ENCODE measurements around the gene MCUB. TPM values are rescaled to one million over a fixed set of nuclear protein-coding genes. Genes with fewer than 3 reads are reported as not detected.

Gene MCUB
- total RNA-seq, 1 experiment from 2014 or later: 18.6 TPM

DNA sequence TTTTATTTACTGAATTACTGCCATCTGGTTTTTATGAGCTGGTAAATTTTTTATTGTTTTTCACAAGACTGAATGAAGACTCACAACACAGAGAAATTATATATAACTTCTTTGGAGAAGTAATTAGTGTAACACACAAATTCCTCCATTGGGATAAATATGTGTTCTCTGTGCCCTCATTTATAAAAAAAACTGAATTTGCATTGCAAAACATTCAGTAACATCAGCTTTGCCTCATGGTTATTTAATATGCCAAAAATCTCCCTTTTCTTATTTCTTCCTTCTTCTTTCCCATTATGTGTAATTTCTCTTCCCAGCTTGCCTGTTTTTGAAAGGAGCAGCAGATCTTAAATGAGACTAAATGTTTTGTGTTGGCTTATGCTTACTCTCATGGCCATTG, 124.7 kb downstream of the MCUB start:
- H3K9ac ChIP-seq (ENCODE audit: low read length): no peak overlapping the region
- H3K36me3 ChIP-seq (ENCODE audit: control insufficient read depth in 1 of 2, insufficient read depth in 2 of 2, low read length in 2 of 2): no peaks in the 10 kb centered on the region; a peak in 1 of 4 replicates
- no peak for DNase-seq (ENCODE audit: low read depth, low spot score)
- H3K9me2 ChIP-seq (ENCODE audit: insufficient read depth): no peaks in the 10 kb centered on the region
- no peak overlapping the region for H3K27ac ChIP-seq (ENCODE audit: low read depth, low read length)
- H2AFZ ChIP-seq (ENCODE audit: low read depth, low read length, poor library complexity, severe bottlenecking): no peak overlapping the region
- H3K9me3 ChIP-seq (ENCODE audit: control insufficient read depth in 1 of 2, insufficient read depth in 1 of 2, low read depth in 1 of 2, low read length in 2 of 2): no peaks in the 10 kb centered on the region
- no peaks in the 10 kb centered on the region for H3K4me1 ChIP-seq (ENCODE audit: control insufficient read depth in 1 of 2, insufficient read depth in 2 of 2, low read length in 2 of 2)
- CTCF ChIA-PET: no interaction called here
- H3K4me2 ChIP-seq (ENCODE audit: low read length): no peak overlapping the region
- no peaks in the 10 kb centered on the region for H4K20me1 ChIP-seq (ENCODE audit: insufficient read depth)
- H3K27me3 ChIP-seq (ENCODE audit: insufficient read depth, low read length): no peaks in the 10 kb centered on the region
- BruUV-seq (replicated peaks): no TSS peak
- intact Hi-C loops (cut with micrococcal nuclease): no loop called here
- RAD21 ChIA-PET (ENCODE audit: low non-redundant PET in 1 of 2, low total read pairs in 2 of 2, uncharacterized antibody in 2 of 2, unreplicated experiment in 2 of 2): no interaction called here
- no peak for TF ChIP-seq FOSL1 (IDR thresholded peaks at IDR 0.05; ENCODE audit: low read depth)
- no peak for TF ChIP-seq POLR2A (IDR thresholded peaks at IDR 0.05; ENCODE audit: borderline replicate concordance, extremely low read depth, insufficient read depth, insufficient read length)
- TF ChIP-seq, protein P1, sequence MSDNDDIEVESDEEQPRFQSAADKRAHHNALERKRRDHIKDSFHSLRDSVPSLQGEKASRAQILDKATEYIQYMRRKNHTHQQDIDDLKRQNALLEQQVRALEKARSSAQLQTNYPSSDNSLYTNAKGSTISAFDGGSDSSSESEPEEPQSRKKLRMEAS (IDR thresholded peaks at IDR 0.05): no peak
- no peak for TF ChIP-seq YY1 (IDR thresholded peaks at IDR 0.05; ENCODE audit: extremely low read depth, insufficient replicate concordance, low read depth, low read length)
- no peak for TF ChIP-seq ELF1 (IDR thresholded peaks at IDR 0.05; ENCODE audit: borderline replicate concordance, low read depth)
- TF ChIP-seq, protein P2, sequence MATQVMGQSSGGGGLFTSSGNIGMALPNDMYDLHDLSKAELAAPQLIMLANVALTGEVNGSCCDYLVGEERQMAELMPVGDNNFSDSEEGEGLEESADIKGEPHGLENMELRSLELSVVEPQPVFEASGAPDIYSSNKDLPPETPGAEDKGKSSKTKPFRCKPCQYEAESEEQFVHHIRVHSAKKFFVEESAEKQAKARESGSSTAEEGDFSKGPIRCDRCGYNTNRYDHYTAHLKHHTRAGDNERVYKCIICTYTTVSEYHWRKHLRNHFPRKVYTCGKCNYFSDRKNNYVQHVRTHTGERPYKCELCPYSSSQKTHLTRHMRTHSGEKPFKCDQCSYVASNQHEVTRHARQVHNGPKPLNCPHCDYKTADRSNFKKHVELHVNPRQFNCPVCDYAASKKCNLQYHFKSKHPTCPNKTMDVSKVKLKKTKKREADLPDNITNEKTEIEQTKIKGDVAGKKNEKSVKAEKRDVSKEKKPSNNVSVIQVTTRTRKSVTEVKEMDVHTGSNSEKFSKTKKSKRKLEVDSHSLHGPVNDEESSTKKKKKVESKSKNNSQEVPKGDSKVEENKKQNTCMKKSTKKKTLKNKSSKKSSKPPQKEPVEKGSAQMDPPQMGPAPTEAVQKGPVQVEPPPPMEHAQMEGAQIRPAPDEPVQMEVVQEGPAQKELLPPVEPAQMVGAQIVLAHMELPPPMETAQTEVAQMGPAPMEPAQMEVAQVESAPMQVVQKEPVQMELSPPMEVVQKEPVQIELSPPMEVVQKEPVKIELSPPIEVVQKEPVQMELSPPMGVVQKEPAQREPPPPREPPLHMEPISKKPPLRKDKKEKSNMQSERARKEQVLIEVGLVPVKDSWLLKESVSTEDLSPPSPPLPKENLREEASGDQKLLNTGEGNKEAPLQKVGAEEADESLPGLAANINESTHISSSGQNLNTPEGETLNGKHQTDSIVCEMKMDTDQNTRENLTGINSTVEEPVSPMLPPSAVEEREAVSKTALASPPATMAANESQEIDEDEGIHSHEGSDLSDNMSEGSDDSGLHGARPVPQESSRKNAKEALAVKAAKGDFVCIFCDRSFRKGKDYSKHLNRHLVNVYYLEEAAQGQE (IDR thresholded peaks at IDR 0.05; ENCODE audit: low read depth): no peak
- TF ChIP-seq POLR2AphosphoS5 (IDR thresholded peaks at IDR 0.05; ENCODE audit: low read depth, low read length): no peak
- no peak for TF ChIP-seq EZH2 (IDR thresholded peaks at IDR 0.05)
- no peak for TF ChIP-seq ZNF274 (IDR thresholded peaks at IDR 0.05; ENCODE audit: low read depth, low read length)
- TF ChIP-seq SP1 (IDR thresholded peaks at IDR 0.05; ENCODE audit: low read depth): no peak
- TF ChIP-seq CEBPB (IDR thresholded peaks at IDR 0.05; ENCODE audit: low read depth): no peak
- no peak for TF ChIP-seq EZH2phosphoT487 (IDR thresholded peaks at IDR 0.05; ENCODE audit: borderline replicate concordance)
- TF ChIP-seq, protein P3, sequence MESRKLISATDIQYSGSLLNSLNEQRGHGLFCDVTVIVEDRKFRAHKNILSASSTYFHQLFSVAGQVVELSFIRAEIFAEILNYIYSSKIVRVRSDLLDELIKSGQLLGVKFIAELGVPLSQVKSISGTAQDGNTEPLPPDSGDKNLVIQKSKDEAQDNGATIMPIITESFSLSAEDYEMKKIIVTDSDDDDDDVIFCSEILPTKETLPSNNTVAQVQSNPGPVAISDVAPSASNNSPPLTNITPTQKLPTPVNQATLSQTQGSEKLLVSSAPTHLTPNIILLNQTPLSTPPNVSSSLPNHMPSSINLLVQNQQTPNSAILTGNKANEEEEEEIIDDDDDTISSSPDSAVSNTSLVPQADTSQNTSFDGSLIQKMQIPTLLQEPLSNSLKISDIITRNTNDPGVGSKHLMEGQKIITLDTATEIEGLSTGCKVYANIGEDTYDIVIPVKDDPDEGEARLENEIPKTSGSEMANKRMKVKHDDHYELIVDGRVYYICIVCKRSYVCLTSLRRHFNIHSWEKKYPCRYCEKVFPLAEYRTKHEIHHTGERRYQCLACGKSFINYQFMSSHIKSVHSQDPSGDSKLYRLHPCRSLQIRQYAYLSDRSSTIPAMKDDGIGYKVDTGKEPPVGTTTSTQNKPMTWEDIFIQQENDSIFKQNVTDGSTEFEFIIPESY (IDR thresholded peaks at IDR 0.05; ENCODE audit: extremely low read depth, insufficient replicate concordance, low read length): no peak
- TF ChIP-seq, protein P4, sequence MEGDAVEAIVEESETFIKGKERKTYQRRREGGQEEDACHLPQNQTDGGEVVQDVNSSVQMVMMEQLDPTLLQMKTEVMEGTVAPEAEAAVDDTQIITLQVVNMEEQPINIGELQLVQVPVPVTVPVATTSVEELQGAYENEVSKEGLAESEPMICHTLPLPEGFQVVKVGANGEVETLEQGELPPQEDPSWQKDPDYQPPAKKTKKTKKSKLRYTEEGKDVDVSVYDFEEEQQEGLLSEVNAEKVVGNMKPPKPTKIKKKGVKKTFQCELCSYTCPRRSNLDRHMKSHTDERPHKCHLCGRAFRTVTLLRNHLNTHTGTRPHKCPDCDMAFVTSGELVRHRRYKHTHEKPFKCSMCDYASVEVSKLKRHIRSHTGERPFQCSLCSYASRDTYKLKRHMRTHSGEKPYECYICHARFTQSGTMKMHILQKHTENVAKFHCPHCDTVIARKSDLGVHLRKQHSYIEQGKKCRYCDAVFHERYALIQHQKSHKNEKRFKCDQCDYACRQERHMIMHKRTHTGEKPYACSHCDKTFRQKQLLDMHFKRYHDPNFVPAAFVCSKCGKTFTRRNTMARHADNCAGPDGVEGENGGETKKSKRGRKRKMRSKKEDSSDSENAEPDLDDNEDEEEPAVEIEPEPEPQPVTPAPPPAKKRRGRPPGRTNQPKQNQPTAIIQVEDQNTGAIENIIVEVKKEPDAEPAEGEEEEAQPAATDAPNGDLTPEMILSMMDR (IDR thresholded peaks at IDR 0.05 in 2 of 3, conservative IDR thresholded peaks at IDR 0.05 in 1 of 3; ENCODE audit: borderline replicate concordance in 1 of 3, insufficient read depth in 1 of 3, low read depth in 2 of 3, low read length in 2 of 3): no peak
- no peak overlapping the region for H3K4me3 ChIP-seq (replicated peaks in 1 of 2; ENCODE audit: low read depth in 1 of 2, low read length in 2 of 2)
- POLR2A ChIA-PET: no interaction called here
- no peaks in the 10 kb centered on the region for H3K79me2 ChIP-seq (ENCODE audit: insufficient read depth, low read length)
- ATAC-seq: no peak
